HG03565 (cell line): Measurements from ENCODE around the gene TCOF1.

Experiments
- ATAC-seq: cut with Tn5 transposase; IDR thresholded peaks from one replicate; pipeline ENCODE4 v1.9.1; 2021; ENCODE audit warnings: mild to moderate bottlenecking, moderate library complexity; ENCODE audit not compliant: unreplicated experiment

The TCOF1 gene

GRCh38 chr5:150357326-150358260 is at the start of gene TCOF1:
Gene TCOF1 (plus strand): TSS chr5:150357697. CDS start chr5:150357747, 50 bp downstream.
- ATAC-seq: peak; percentile 96

- no peak for ATAC-seq
Observed at GRCh38 chr5:150309101-150309885, 48.2 kb upstream of the TCOF1 start.

- ATAC-seq: no peak
Observed at GRCh38 chr5:150309886-150310239, 47.6 kb upstream of the TCOF1 start.

- ATAC-seq: no peak
Observed at GRCh38 chr5:150310246-150310645, 47.3 kb upstream of the TCOF1 start.

- no peak for ATAC-seq
Observed at GRCh38 chr5:150311015-150311692, 46.3 kb upstream of the TCOF1 start.

GRCh38 chr5:150312518-150312917 is 45.0 kb upstream of the TCOF1 start:
- no peak for ATAC-seq

GRCh38 chr5:150313501-150313900 is 44.0 kb upstream of the TCOF1 start:
- no peak for ATAC-seq

- ATAC-seq: no peak
Observed at GRCh38 chr5:150313921-150314716, 43.4 kb upstream of the TCOF1 start.

GRCh38 chr5:150315245-150315644 is 42.3 kb upstream of the TCOF1 start:
- ATAC-seq: no peak

- ATAC-seq: no peak
Observed at GRCh38 chr5:150316320-150316719, 41.2 kb upstream of the TCOF1 start.

GRCh38 chr5:150317048-150318003 is 40.2 kb upstream of the TCOF1 start:
- no peak for ATAC-seq

GRCh38 chr5:150318613-150319483 is 38.6 kb upstream of the TCOF1 start:
- ATAC-seq: no peak

GRCh38 chr5:150319484-150319790 is 38.1 kb upstream of the TCOF1 start:
- ATAC-seq: no peak

- no peak for ATAC-seq
Observed at GRCh38 chr5:150320044-150320613, 37.4 kb upstream of the TCOF1 start.

GRCh38 chr5:150321211-150321610 is 36.3 kb upstream of the TCOF1 start:
- ATAC-seq: no peak

GRCh38 chr5:150321784-150322183 is 35.7 kb upstream of the TCOF1 start:
- no peak for ATAC-seq

- ATAC-seq: no peak
Observed at GRCh38 chr5:150322202-150322601, 35.3 kb upstream of the TCOF1 start.

- ATAC-seq: no peak
Observed at GRCh38 chr5:150323092-150323491, 34.4 kb upstream of the TCOF1 start.
